ENCODE results near the gene CALM3. TPM values are rescaled to one million over a fixed set of nuclear protein-coding genes. Genes with fewer than 3 reads are reported as not detected.

CALM3 gene
- total and polyA plus RNA-seq, 2 experiments from 2014 or later: 148 to 215 TPM

DNA sequence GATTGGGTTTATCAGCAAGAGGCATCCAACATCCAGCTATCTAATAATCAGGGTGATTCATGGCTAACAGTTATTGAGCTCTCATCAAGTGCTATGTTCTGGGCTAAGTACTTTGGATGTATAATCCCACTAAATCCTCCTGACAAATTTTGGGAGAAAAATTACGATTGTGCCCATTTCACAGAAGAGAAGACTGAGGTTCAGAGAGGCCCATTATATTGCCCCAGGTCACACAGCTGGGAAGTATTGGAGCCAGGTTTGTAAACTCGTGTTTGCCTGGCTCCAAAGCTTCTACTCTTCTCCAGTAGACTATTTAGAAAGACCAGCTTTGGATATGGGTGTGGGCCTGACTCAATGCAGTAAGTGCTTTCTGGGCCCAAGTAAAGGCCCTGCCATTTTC is 20.9 kb upstream of the CALM3 start:
- DNase-seq (ENCODE audit: low spot score) (no peak), ATAC-seq (no peak)
- Histone ChIP-seq H3K27ac (ENCODE audit: low read depth) (no peak overlapping the region), H3K79me2 (replicated peaks; ENCODE audit: insufficient read depth) (no peaks in the 10 kb centered on the region), H3K4me1 (ENCODE audit: insufficient read depth) (no peaks in the 10 kb centered on the region), H4K20me1 (replicated peaks; ENCODE audit: insufficient read depth) (no peaks in the 10 kb centered on the region), H2AFZ (no peak overlapping the region), H3K27me3 (ENCODE audit: insufficient read depth) (no peaks in the 10 kb centered on the region), H3K4me3 (no peak overlapping the region), H3F3A (replicated peaks; ENCODE audit: low read depth) (no peaks in the 10 kb centered on the region), H3K4me2 (no peak overlapping the region), H3K36me3 (ENCODE audit: insufficient read depth) (no peaks in the 10 kb centered on the region), H3K9me2 (ENCODE audit: insufficient read depth) (no peaks in the 10 kb centered on the region)
- TF ChIP-seq EZH2phosphoT487 (IDR thresholded peaks at IDR 0.05; ENCODE audit: unreplicated experiment) (no peak), ZNF114 (CRISPR knock-in tag; IDR thresholded peaks at IDR 0.05) (no peak), ZNF331 (CRISPR knock-in tag; IDR thresholded peaks at IDR 0.05; ENCODE audit: low read depth) (no peak), POLR2AphosphoS5 (IDR thresholded peaks at IDR 0.05; ENCODE audit: low read depth) (no peak), CREB1 (CRISPR knock-in tag; IDR thresholded peaks at IDR 0.05; ENCODE audit: low read depth) (no peak), EZH2 (IDR thresholded peaks at IDR 0.05; ENCODE audit: low read depth, unreplicated experiment) (no peak), STAT1 (IDR thresholded peaks at IDR 0.05; ENCODE audit: unreplicated experiment) (no peak), NANOG (IDR thresholded peaks at IDR 0.05; ENCODE audit: borderline replicate concordance) (no peak), JUNB (IDR thresholded peaks at IDR 0.05; ENCODE audit: unreplicated experiment) (no peak)
- TF ChIP-seq, protein P1, sequence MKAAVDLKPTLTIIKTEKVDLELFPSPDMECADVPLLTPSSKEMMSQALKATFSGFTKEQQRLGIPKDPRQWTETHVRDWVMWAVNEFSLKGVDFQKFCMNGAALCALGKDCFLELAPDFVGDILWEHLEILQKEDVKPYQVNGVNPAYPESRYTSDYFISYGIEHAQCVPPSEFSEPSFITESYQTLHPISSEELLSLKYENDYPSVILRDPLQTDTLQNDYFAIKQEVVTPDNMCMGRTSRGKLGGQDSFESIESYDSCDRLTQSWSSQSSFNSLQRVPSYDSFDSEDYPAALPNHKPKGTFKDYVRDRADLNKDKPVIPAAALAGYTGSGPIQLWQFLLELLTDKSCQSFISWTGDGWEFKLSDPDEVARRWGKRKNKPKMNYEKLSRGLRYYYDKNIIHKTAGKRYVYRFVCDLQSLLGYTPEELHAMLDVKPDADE (IDR thresholded peaks at IDR 0.05): no peak
- TF ChIP-seq, protein P2, sequence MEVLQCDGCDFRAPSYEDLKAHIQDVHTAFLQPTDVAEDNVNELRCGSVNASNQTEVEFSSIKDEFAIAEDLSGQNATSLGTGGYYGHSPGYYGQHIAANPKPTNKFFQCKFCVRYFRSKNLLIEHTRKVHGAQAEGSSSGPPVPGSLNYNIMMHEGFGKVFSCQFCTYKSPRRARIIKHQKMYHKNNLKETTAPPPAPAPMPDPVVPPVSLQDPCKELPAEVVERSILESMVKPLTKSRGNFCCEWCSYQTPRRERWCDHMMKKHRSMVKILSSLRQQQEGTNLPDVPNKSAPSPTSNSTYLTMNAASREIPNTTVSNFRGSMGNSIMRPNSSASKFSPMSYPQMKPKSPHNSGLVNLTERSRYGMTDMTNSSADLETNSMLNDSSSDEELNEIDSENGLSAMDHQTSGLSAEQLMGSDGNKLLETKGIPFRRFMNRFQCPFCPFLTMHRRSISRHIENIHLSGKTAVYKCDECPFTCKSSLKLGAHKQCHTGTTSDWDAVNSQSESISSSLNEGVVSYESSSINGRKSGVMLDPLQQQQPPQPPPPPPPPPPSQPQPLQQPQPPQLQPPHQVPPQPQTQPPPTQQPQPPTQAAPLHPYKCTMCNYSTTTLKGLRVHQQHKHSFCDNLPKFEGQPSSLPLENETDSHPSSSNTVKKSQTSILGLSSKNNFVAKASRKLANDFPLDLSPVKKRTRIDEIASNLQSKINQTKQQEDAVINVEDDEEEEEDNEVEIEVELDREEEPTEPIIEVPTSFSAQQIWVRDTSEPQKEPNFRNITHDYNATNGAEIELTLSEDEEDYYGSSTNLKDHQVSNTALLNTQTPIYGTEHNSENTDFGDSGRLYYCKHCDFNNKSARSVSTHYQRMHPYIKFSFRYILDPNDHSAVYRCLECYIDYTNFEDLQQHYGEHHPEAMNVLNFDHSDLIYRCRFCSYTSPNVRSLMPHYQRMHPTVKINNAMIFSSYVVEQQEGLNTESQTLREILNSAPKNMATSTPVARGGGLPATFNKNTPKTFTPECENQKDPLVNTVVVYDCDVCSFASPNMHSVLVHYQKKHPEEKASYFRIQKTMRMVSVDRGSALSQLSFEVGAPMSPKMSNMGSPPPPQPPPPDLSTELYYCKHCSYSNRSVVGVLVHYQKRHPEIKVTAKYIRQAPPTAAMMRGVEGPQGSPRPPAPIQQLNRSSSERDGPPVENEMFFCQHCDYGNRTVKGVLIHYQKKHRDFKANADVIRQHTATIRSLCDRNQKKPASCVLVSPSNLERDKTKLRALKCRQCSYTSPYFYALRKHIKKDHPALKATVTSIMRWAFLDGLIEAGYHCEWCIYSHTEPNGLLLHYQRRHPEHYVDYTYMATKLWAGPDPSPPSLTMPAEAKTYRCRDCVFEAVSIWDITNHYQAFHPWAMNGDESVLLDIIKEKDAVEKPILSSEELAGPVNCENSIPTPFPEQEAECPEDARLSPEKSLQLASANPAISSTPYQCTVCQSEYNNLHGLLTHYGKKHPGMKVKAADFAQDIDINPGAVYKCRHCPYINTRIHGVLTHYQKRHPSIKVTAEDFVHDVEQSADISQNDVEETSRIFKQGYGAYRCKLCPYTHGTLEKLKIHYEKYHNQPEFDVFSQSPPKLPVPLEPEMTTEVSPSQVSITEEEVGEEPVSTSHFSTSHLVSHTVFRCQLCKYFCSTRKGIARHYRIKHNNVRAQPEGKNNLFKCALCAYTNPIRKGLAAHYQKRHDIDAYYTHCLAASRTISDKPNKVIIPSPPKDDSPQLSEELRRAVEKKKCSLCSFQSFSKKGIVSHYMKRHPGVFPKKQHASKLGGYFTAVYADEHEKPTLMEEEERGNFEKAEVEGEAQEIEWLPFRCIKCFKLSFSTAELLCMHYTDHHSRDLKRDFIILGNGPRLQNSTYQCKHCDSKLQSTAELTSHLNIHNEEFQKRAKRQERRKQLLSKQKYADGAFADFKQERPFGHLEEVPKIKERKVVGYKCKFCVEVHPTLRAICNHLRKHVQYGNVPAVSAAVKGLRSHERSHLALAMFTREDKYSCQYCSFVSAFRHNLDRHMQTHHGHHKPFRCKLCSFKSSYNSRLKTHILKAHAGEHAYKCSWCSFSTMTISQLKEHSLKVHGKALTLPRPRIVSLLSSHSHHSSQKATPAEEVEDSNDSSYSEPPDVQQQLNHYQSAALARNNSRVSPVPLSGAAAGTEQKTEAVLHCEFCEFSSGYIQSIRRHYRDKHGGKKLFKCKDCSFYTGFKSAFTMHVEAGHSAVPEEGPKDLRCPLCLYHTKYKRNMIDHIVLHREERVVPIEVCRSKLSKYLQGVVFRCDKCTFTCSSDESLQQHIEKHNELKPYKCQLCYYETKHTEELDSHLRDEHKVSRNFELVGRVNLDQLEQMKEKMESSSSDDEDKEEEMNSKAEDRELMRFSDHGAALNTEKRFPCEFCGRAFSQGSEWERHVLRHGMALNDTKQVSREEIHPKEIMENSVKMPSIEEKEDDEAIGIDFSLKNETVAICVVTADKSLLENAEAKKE (CRISPR knock-in tag; IDR thresholded peaks at IDR 0.05): no peak
- TF ChIP-seq, protein P3, sequence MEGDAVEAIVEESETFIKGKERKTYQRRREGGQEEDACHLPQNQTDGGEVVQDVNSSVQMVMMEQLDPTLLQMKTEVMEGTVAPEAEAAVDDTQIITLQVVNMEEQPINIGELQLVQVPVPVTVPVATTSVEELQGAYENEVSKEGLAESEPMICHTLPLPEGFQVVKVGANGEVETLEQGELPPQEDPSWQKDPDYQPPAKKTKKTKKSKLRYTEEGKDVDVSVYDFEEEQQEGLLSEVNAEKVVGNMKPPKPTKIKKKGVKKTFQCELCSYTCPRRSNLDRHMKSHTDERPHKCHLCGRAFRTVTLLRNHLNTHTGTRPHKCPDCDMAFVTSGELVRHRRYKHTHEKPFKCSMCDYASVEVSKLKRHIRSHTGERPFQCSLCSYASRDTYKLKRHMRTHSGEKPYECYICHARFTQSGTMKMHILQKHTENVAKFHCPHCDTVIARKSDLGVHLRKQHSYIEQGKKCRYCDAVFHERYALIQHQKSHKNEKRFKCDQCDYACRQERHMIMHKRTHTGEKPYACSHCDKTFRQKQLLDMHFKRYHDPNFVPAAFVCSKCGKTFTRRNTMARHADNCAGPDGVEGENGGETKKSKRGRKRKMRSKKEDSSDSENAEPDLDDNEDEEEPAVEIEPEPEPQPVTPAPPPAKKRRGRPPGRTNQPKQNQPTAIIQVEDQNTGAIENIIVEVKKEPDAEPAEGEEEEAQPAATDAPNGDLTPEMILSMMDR (conservative IDR thresholded peaks at IDR 0.05; ENCODE audit: low read depth in 2 of 2): no peak
- TF ChIP-seq, protein P4, sequence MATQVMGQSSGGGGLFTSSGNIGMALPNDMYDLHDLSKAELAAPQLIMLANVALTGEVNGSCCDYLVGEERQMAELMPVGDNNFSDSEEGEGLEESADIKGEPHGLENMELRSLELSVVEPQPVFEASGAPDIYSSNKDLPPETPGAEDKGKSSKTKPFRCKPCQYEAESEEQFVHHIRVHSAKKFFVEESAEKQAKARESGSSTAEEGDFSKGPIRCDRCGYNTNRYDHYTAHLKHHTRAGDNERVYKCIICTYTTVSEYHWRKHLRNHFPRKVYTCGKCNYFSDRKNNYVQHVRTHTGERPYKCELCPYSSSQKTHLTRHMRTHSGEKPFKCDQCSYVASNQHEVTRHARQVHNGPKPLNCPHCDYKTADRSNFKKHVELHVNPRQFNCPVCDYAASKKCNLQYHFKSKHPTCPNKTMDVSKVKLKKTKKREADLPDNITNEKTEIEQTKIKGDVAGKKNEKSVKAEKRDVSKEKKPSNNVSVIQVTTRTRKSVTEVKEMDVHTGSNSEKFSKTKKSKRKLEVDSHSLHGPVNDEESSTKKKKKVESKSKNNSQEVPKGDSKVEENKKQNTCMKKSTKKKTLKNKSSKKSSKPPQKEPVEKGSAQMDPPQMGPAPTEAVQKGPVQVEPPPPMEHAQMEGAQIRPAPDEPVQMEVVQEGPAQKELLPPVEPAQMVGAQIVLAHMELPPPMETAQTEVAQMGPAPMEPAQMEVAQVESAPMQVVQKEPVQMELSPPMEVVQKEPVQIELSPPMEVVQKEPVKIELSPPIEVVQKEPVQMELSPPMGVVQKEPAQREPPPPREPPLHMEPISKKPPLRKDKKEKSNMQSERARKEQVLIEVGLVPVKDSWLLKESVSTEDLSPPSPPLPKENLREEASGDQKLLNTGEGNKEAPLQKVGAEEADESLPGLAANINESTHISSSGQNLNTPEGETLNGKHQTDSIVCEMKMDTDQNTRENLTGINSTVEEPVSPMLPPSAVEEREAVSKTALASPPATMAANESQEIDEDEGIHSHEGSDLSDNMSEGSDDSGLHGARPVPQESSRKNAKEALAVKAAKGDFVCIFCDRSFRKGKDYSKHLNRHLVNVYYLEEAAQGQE (IDR thresholded peaks at IDR 0.05; ENCODE audit: unreplicated experiment): no peak
- no peak overlapping the region for H3K27ac Mint-ChIP-seq
- no peaks in the 10 kb centered on the region for H3K4me1 Mint-ChIP-seq
- peaks cover 8% of the 10 kb centered on the region for H3K27me3 Mint-ChIP-seq (ENCODE audit: insufficient read depth, low read depth, poor library complexity)
- H3K36me3 Mint-ChIP-seq (ENCODE audit: low read depth): no peaks in the 10 kb centered on the region
- H3K9me3 Mint-ChIP-seq: no peaks in the 10 kb centered on the region
- H3K4me3 Mint-ChIP-seq: no peak overlapping the region

Data from GM23338 (cell line).